Central memory CD8-positive, alpha-beta T cell (primary cell): Measurements from ENCODE around the gene CLIP4.
"Not testable (repeated sequence)": the region's sequence is repeated elsewhere in the genome, so short reads cannot be mapped to it uniquely, and the experiment has no call there.

ENCODE experiments used
- ATAC-seq: fragments of 150-1000 bp; cut with Tn5 transposase; replicated peaks from 2 replicates; pipeline ENCODE4 v1.10.0; 2022; ENCODE audit warnings: mild to moderate bottlenecking, moderate FRiP score, moderate number of reproducible peaks; ENCODE audit not compliant: poor library complexity, severe bottlenecking; ENCODE audit errors: extremely low read depth
- DNase-seq, 2 donors: peaks; one replicate each; pipeline ENCODE4 v3.0.0; 2021; ENCODE audit warnings: low spot score in 2 of 2
- H3K27ac Mint-ChIP-seq: one replicate; pipeline ENCODE4 v1.8.0; 2022; ENCODE audit warnings: low read depth, mild to moderate bottlenecking, moderate library complexity, mixed read lengths
- H3K27me3 Mint-ChIP-seq: one replicate; pipeline ENCODE4 v1.8.0; 2022; ENCODE audit warnings: mixed read lengths
- H3K36me3 Mint-ChIP-seq: one replicate; pipeline ENCODE4 v1.8.0; 2022; ENCODE audit warnings: mild to moderate bottlenecking, moderate library complexity, mixed read lengths; ENCODE audit not compliant: insufficient read depth
- H3K4me1 Mint-ChIP-seq: one replicate; pipeline ENCODE4 v1.8.0; 2022; ENCODE audit warnings: mixed read lengths
- H3K4me3 Mint-ChIP-seq: one replicate; pipeline ENCODE4 v1.8.0; 2022; ENCODE audit warnings: mild to moderate bottlenecking, moderate library complexity, mixed read lengths
- H3K9me3 Mint-ChIP-seq: one replicate; pipeline ENCODE4 v1.8.0; 2022; ENCODE audit warnings: mixed read lengths

The CLIP4 gene

GRCh38 chr2:29106980-29107388, 8.2 kb upstream of the CLIP4 start:
- ATAC-seq, result no peak
- Mint-ChIP-seq H3K9me3 (no peaks in the 10 kb centered on the region), H3K27me3 (peaks cover 7% of the 10 kb centered on the region), H3K4me3 (no peak overlapping the region), H3K4me1 (no peaks in the 10 kb centered on the region), H3K27ac (no peak overlapping the region), H3K36me3 (no peaks in the 10 kb centered on the region)
- no peak for DNase-seq

- not testable (repeated sequence) for H3K36me3 Mint-ChIP-seq, H3K4me3 Mint-ChIP-seq, DNase-seq, H3K27me3 Mint-ChIP-seq, H3K4me1 Mint-ChIP-seq, H3K27ac Mint-ChIP-seq, H3K9me3 Mint-ChIP-seq, ATAC-seq
Observed at GRCh38 chr2:29107547-29107946, 7.7 kb upstream of the CLIP4 start.

GRCh38 chr2:29108225-29108624, 7.0 kb upstream of the CLIP4 start:
- no peaks in the 10 kb centered on the region for H3K4me1 Mint-ChIP-seq
- no peak overlapping the region for H3K4me3 Mint-ChIP-seq
- DNase-seq, result no peak
- no peak overlapping the region for H3K27ac Mint-ChIP-seq
- H3K27me3 Mint-ChIP-seq, result peaks cover 7% of the 10 kb centered on the region
- no peaks in the 10 kb centered on the region for H3K36me3 Mint-ChIP-seq
- H3K9me3 Mint-ChIP-seq, result no peaks in the 10 kb centered on the region
- no peak for ATAC-seq

GRCh38 chr2:29109246-29109645, 6.0 kb upstream of the CLIP4 start:
- no peak for ATAC-seq
- H3K9me3 Mint-ChIP-seq, result no peaks in the 10 kb centered on the region

GRCh38 chr2:29110916-29111535, 4.2 kb upstream of the CLIP4 start:
- Mint-ChIP-seq H3K4me1 (peaks cover 17% of the 10 kb centered on the region), H3K27me3 (peaks cover 7% of the 10 kb centered on the region), H3K36me3 (peaks cover 9% of the 10 kb centered on the region), H3K9me3 (no peaks in the 10 kb centered on the region), H3K27ac (no peak overlapping the region), H3K4me3 (no peak overlapping the region)
- no peak for DNase-seq
- no peak for ATAC-seq

More at GRCh38 chr2:29109246-29109645, 6.0 kb upstream of the CLIP4 start:
- peaks cover 8% of the 10 kb centered on the region for H3K4me1 Mint-ChIP-seq
- peaks cover 3% of the 10 kb centered on the region for H3K36me3 Mint-ChIP-seq
- H3K27ac Mint-ChIP-seq, result no peak overlapping the region
- peaks cover 7% of the 10 kb centered on the region for H3K27me3 Mint-ChIP-seq
- DNase-seq, result no peak
- H3K4me3 Mint-ChIP-seq, result no peak overlapping the region

DNA sequence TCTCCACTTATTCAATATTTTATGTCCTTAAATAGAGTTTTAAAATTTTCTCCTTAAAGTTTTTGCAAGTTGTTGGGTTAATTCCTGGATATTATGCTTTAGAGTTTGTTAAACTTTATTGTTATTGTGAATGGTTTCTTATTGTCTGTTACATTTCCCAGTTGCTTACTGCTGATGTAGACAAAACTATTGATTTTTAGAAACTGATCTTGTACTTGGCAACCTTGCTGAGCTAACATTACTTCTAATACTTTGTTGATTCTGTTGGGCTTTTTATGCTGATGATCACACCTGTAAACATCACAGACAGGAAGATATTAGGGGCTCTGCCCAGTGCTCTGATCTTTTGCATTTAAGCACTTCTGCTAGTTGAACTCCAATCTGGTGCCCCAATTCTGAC, 2.8 kb upstream of the CLIP4 start:
- DNase-seq (no peak), ATAC-seq (no peak)
- Mint-ChIP-seq H3K36me3 (peaks cover 12% of the 10 kb centered on the region), H3K4me3 (no peak overlapping the region), H3K27ac (no peak overlapping the region), H3K27me3 (peaks cover 7% of the 10 kb centered on the region), H3K9me3 (no peaks in the 10 kb centered on the region), H3K4me1 (peaks cover 31% of the 10 kb centered on the region)

DNA sequence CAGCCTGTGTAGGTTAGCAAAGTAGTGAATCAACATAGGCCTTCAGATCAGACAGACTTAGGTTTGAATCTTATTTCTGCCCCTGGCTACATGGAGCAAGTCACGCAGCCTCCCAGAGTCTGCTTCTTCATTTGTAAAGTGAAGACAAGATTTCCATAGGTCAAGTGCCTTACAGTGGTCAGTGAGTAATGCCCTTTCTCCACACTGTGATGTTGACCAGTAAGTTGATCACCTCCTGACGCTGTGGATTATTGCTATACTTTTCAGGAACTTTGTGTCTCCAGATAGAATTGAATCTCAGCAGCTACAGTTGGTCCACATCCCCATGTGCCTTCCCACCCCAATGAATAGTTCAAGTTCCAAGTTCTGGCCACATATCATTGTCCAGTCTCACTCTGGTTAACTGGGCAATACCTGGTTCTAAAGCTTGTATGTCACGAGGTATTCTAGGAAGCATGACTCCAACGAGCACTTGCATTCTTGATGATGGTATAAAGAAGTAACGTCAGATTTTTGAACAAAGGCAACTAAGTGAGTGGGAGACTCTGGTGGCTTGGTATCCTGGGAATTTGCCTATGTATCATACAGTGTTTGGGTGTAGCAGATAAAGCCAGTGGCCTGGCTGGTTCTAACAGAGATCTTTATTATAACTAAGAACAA, 2.1 kb upstream of the CLIP4 start:
- H3K27ac Mint-ChIP-seq, result peak overlapping the region; percentile 96
- no peak for ATAC-seq
- no peak for DNase-seq
- H3K36me3 Mint-ChIP-seq, result peaks cover 12% of the 10 kb centered on the region
- H3K4me3 Mint-ChIP-seq, result peak overlapping the region; percentile 95
- no peaks in the 10 kb centered on the region for H3K9me3 Mint-ChIP-seq
- peaks cover 38% of the 10 kb centered on the region for H3K4me1 Mint-ChIP-seq
- peaks cover 7% of the 10 kb centered on the region for H3K27me3 Mint-ChIP-seq

DNA sequence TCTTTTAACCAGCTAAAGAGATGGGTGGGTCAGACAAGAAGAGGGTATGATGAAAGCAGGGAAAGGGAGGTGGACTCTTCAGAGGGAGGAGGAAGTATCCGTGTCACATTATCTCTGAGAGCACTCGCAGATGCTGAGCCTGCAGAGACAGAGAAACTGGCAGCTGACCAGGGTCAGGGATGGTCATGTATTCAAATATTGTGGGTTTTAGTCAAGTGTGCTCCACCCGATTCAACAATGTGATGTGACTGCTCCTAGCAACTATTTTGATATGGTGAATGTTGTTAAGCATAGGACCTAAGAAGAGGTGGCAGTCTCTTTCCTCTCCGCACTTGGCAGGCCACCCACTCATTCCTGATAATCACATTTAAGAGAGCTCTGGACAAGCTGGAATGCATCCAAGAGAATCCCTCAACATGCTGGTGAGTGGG, 1.3 kb upstream of the CLIP4 start:
- peaks cover 13% of the 10 kb centered on the region for H3K36me3 Mint-ChIP-seq
- ATAC-seq, result no peak
- H3K9me3 Mint-ChIP-seq, result no peaks in the 10 kb centered on the region
- no peak for DNase-seq
- peaks cover 42% of the 10 kb centered on the region for H3K4me1 Mint-ChIP-seq
- peak overlapping the region; percentile 96 for H3K27ac Mint-ChIP-seq
- peaks cover 7% of the 10 kb centered on the region for H3K27me3 Mint-ChIP-seq
- peak overlapping the region; percentile 95 for H3K4me3 Mint-ChIP-seq

GRCh38 chr2:29114586-29114945, 649 bp upstream of the CLIP4 start:
- H3K36me3 Mint-ChIP-seq, result peaks cover 13% of the 10 kb centered on the region
- H3K4me1 Mint-ChIP-seq, result peaks cover 49% of the 10 kb centered on the region
- DNase-seq (no peak), ATAC-seq (no peak)
- H3K4me3 Mint-ChIP-seq, result peak overlapping the region; percentile 95
- peak overlapping the region; percentile 96 for H3K27ac Mint-ChIP-seq
- H3K27me3 Mint-ChIP-seq, result peaks cover 5% of the 10 kb centered on the region
- H3K9me3 Mint-ChIP-seq, result no peaks in the 10 kb centered on the region

GRCh38 chr2:29115797-29116781, 874 bp downstream of the CLIP4 start:
- DNase-seq, result peak; percentile 42 to 60
- Mint-ChIP-seq H3K9me3 (no peaks in the 10 kb centered on the region), H3K4me1 (peaks cover 64% of the 10 kb centered on the region), H3K4me3 (peak overlapping the region; percentile 93), H3K36me3 (peaks cover 15% of the 10 kb centered on the region), H3K27me3 (no peaks in the 10 kb centered on the region), H3K27ac (peak overlapping the region; percentile 92)
- peak; percentile 64 for ATAC-seq

- no peak for DNase-seq
- Mint-ChIP-seq H3K27ac (peak overlapping the region; percentile 92), H3K4me1 (peaks cover 64% of the 10 kb centered on the region), H3K9me3 (no peaks in the 10 kb centered on the region), H3K36me3 (peaks cover 24% of the 10 kb centered on the region), H3K4me3 (peak overlapping the region; percentile 93), H3K27me3 (no peaks in the 10 kb centered on the region)
- ATAC-seq, result no peak
Observed at GRCh38 chr2:29117636-29118303, 2.6 kb downstream of the CLIP4 start.

DNA sequence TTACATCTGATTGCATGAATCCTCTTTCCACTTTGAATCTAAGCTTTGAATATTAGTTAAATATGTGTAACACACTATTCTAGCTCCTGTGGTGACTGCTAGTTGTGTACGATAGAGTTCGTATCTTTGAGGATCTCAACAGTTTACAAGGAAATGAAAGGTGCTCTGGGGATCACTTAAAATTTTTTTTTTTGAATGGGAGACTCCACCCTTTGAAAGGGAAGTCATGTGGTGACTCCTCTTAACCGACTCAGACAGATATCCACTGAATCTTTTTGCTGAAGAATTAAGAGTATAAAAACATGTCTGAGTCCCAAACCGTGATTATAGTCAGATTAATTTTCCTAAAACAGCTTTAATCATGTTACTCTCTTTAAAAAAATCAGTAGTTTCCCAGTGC, 4.0 kb downstream of the CLIP4 start:
- H3K27me3 Mint-ChIP-seq, result no peaks in the 10 kb centered on the region
- H3K27ac Mint-ChIP-seq, result no peak overlapping the region
- H3K36me3 Mint-ChIP-seq, result peaks cover 31% of the 10 kb centered on the region
- no peak for ATAC-seq
- peaks cover 63% of the 10 kb centered on the region for H3K4me1 Mint-ChIP-seq
- H3K4me3 Mint-ChIP-seq, result no peak overlapping the region
- peaks cover 6% of the 10 kb centered on the region for H3K9me3 Mint-ChIP-seq
- DNase-seq, result no peak
